GM18909 (cell line): ENCODE results near the gene OR1E2.
"Not testable (repeated sequence)": the region's sequence is repeated elsewhere in the genome, so short reads cannot be mapped to it uniquely, and the experiment has no call there.

ENCODE experiments used
- ATAC-seq: cut with Tn5 transposase; IDR thresholded peaks from one replicate; pipeline ENCODE4 v1.9.1; 2021; ENCODE audit warnings: mild to moderate bottlenecking; ENCODE audit not compliant: unreplicated experiment, poor library complexity

The OR1E2 gene, protein sequence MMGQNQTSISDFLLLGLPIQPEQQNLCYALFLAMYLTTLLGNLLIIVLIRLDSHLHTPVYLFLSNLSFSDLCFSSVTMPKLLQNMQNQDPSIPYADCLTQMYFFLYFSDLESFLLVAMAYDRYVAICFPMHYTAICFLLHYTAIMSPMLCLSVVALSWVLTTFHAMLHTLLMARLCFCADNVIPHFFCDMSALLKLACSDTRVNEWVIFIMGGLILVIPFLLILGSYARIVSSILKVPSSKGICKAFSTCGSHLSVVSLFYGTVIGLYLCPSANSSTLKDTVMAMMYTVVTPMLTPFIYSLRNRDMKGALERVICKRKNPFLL

DNA sequence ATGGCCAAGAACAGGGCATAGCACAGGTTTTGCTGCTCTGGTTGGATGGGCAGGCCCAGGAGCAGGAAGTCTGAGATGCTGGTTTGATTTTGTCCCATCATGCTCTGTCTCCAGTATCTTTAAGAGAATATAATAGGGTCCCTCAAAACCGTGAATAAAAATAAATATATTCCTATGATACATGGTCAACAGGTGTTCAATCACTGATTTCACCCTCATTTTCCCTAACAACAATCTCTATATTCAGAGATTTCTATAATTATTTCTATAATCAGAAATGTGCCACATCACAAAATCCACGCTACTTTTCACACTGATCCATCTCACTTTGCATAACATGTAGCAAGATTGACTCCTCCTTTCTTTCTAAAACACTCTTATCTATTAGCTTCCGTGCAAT lies at the start of gene OR1E2:
TSS of gene OR1E2 (minus strand) at position 101 of the 400 bp plus-strand sequence. CDS start at position 101, 0 bp downstream.
- ATAC-seq: no peak

DNA sequence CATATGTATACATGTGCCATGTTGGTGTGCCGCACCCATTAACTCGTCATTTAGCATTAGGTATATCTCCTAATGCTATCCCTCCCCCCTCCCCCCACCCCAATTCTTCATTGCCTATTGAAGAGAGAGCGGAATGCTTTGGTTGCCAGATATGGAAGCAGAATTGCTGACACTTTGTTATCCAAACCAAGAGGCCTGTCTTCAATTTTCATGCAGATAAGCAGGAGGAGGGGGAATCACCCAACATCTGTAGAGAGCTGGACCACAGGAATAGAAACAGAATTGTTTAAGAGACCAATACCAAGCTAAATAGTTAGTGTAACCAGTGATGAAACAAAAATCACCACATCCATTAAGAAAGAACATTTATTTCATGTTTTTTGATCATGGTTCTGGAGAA lies 49.2 kb upstream of the OR1E2 start:
- ATAC-seq: no peak

DNA sequence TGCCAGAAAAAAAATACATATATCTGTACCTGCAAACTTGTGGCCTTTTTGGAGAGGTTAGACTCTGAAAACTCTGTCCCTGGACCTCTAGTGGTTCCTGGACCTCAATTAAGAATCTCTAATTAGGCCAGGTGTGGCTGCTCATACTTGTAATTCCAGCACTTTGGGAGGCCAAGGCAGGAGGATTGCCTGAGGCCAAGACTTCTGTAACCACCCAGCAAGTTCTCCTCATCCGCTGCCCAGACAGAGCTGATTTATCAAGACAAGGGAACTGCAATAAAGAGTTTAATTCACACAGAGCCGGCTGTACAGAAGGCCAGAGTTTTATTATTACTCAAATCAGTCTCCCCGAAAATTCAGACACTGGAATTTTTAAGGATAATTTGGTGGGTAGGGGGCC lies 46.3 kb upstream of the OR1E2 start:
- ATAC-seq: no peak

DNA sequence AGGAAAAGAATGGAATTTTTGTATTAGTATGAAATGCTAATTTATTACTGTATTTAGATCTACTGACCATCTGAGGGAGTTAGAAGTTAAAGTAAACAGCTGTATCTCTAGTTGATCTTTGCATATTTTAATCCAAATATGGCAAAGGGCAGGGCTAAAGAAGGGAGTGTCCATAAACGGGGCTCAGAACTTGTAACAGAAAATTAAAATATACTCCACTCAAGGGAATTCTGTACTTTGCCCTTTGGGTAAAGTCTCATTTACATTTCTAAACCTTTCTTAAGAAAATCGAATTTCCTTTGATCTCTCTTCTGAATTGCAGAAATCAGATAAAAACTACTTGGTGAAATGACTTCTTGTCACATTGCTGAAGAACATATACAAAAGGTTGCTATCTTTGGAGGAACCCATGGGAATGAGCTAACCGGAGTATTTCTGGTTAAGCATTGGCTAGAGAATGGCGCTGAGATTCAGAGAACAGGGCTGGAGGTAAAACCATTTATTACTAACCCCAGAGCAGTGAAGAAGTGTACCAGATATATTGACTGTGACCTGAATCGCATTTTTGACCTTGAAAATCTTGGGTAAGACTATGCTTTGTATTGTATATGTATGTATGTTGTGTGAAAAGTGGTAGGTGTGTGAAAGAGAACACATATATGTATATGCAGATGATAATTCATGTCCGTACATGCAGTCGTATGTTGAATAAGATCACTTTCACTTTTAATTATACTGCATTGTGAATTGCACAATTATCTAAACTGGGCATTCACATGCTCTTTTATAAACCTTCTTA lies 42.4 kb upstream of the OR1E2 start, which contains the start of gene ASPA:
TSS of gene ASPA (plus strand) at position 186 of the 799 bp plus-strand sequence. CDS start at position 349, 163 bp downstream.
- no peak for ATAC-seq

DNA sequence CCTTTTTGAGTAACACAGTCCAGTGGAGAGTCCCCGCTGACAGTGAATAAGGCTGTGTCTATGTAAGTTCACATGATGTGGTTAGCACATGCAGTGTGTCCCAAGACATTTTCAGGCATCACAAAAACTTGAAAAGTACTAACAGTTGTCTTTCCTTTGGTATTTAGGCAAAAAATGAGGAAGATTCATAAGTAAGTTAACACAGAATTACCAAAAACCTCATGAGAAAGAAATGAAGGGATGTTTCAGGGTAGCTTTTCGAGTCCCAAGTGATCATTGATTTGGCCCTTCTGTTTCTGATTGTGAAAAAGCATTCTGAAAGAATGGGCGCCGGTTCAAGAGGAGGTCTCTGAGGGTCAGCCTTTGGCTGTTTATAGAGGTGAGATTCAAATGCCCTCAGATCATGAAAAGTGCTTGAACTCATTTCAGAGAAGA lies 41.6 kb upstream of the OR1E2 start:
- ATAC-seq: no peak

DNA sequence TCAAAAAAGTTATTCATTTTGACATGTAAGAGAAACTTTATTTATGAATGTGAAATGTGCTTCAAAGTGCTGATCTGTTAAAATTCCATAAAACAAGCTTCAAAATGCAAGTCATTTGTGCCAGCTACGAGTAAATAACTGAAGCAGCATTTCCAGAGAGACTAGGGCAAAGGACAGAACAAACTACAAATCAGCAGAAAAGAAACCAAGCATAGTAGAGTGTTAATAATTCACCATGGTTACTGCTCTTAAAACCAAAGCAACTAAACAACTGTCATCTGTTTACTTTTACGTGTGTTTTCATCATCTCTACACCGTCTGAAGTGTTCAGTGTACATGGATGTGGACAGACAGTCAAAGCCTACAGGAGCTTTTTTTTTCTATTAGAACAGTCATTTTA lies 40.6 kb upstream of the OR1E2 start:
- ATAC-seq: no peak

DNA sequence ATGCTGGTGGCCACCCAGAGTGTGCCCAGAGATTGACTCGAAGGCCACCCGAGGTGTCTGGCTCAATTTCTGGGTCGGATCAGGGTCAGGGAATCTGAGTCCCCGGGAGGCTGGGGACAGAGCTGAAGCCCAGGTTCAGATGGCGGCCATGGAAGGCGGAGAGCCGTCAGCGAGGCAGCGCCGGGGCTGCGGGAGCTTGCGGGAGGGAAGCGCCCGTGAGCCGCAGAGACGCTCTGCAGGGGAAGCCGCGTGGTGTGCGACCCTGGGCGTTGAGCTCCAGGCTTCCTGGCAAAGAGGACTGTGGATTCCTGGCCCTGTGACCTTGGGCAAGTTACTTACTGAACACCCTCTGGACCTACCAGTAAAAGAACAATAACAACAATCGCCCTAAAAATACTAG lies 38.5 kb upstream of the OR1E2 start:
- no peak for ATAC-seq

- ATAC-seq: no peak
Observed at GRCh38 chr17:3471599-3471998, 38.0 kb upstream of the OR1E2 start, which contains the start of gene SPATA22. Gene SPATA22 (minus strand): TSS chr17:3471819. CDS start chr17:3469325, 2,494 bp downstream.

DNA sequence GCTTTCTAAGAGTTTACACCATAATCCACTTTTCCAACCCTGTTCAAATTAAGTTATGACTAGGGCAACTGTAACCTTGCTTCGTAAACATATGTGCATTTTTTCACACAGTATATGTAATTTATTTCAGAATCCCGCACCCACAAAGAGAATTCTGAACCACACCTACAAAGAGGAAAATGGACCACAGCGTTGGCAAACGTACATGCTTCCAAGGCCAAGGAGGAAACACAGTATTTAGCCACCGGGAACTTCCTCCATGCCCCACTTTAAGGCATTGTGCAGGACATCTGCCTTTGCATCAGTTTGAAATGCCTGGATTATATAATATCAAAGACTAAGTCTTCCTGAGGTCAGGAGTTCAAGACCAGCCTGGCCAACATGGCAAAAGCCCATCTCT lies 35.9 kb upstream of the OR1E2 start:
- ATAC-seq: no peak

GRCh38 chr17:3466355-3466754 lies 32.7 kb upstream of the OR1E2 start:
- not testable (repeated sequence) for ATAC-seq

GRCh38 chr17:3448059-3448665 lies 14.5 kb upstream of the OR1E2 start:
- no peak for ATAC-seq

DNA sequence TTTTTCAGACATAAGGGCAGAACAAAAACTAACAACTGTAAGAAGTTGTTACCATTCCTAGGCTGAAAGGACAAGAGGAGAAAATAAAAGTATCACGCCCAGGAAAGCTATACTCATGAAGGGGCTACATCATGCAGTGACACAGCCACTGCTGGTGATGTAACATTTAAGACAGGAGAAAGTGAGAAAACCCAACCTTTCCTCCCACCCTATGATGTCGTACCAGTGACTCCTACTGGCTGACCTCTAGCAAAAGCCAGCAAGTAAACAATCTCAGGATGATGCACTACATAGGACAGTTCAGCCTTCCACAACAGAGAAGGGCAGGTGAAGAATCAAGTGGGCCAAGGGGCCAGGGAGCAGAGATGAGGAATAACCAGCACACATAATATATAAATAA lies 14.0 kb upstream of the OR1E2 start:
- ATAC-seq: no peak

GRCh38 chr17:3440451-3440850 lies 6.8 kb upstream of the OR1E2 start:
- no peak for ATAC-seq

DNA sequence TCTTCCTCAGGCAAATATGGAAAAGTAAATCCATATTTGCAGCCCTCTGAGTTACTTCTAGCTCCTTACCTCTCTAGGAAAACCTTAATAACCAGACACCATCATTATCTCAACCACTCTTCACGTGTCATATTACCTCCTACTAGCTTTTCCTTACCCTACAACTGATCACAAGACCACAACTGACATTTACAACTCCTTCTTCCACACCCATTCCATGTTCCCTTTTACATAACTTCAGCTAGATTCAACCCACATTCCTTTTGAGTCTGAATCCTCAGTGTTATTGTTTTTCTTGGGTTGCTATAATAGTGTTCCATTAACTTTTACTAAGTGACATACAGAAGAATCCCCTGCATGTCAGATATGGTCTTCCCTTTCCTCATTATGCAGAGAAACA lies 4.7 kb upstream of the OR1E2 start:
- no peak for ATAC-seq

DNA sequence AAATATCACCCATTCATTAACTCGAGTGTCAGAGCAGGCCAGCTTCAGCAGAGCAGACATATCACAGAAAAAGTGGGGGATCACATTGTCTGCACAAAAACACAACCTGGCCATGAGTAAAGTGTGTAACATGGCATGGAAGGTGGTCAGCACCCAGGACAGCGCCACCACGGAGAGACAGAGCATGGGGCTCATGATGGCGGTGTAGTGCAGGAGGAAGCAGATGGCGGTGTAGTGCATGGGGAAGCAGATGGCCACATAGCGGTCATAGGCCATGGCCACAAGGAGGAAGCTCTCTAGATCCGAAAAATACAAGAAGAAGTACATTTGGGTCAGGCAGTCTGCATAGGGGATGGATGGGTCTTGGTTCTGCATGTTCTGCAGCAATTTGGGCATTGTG lies 426 bp downstream of the OR1E2 start:
- not testable (repeated sequence) for ATAC-seq

DNA sequence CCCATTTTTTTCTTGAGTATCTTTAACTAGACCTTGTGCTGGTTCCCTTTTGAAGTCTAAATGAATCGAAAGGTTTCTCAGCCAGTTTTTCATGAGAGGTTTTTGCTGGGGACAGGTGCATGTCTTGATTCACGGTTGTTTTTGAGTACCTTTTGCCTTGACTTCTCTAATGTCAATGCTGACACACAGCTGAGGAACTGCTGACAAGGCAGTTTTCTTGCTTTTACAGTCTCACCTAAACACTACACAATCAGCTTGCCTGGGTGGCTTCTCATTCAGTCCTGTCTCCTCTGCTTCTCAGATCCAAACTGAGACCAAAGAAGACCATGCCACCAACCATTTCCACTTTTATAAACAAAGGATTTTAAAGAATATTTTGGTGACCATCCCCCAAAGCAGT lies 15.4 kb downstream of the OR1E2 start:
- ATAC-seq: no peak

DNA sequence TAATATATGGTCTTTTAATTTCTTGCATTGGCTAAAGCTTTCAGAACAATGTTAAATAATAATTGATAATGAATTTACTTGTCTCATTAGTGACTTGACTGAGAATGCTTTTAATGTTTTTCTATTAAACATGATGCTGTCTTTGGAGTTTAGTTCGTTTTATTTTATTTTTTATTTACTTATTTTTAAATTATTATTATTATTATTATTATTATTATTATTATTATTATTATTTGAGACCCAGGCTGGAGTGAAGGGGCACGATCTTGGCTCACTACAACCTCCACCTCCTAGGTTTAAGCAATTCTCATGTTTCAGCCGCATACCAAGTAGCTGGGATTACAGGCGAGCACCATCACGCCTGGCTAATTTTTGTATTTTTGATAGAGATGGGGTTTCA lies 18.0 kb downstream of the OR1E2 start:
- ATAC-seq: no peak

DNA sequence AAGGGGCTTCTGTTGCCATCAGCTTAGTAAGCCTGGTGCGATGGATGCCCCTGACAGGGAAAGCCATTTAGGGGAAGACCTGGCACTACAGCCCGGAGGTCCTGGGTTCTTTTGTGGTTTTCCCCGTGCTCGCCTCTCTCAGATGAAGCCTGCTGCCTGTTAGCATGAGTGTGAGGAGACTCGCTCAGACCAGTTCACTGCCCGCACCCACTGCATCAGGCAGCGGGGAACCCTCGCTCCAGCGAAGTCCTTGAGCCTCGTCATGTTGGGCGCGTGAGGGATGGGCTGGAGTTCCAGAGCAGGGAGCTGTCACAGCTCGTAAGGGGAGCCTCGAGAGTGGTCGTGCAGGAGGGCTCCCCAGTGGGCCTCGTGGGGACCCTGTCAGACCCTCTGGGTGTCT lies 21.4 kb downstream of the OR1E2 start:
- ATAC-seq: not testable (repeated sequence)

DNA sequence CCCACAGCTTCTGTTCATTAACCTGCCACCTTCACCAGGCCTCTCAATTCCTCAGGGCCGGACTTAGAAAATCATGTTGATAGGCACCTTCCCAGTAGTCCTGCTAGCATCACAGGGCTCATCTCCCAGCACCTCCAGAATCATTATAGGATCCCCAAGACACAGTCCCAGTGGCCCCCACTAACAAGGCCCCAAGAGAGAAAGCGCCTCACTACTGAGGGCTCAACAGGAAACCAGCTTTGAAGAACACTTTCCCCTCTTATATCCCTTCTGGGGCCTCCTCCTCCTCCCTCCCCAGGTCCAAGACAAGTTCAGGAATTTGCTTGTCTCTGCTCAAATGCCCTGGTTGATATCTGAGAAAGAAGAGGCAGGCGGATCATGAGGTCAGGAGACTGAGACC lies 22.6 kb downstream of the OR1E2 start, which contains the start of gene OR3A3:
TSS of gene OR3A3 (plus strand) at position 301 of the 400 bp plus-strand sequence.
- ATAC-seq: no peak

DNA sequence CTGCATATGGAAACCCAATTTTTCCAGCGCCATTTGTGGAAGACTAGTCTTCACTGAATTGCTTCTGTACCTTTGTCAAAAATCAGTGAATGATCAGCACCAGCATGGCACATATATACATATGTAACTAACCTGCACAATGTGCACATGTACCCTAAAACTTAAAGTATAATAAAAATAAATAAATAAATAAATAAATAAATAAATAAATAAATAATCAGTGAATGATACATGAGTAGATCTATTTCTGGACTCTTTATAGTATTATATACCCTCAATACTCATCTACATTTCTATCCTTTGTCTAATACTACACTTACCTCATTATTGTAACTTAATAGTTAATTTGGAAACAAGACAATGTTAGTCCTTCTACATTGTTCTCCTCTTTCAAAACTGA lies 29.8 kb downstream of the OR1E2 start:
- not testable (repeated sequence) for ATAC-seq

DNA sequence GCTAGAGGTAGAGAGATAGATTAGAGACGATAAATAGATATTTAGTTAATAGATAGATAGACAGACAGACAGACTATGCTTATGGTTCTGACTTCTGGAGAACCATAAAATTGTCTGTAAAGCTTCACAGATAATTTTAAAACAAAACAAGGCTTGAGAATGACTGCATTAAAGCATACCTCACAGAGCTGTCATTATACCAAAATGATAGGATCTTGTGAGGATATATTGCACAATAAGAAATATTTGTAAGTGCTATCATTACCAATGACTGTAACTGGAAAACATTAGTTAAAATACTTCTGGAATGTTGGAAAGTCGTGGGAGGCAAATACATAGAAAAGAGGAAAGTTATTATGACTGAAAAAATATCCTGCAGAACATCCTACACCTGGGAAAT lies 31.9 kb downstream of the OR1E2 start:
- ATAC-seq: no peak
